HG02610 (cell line): ENCODE results near the gene ZNF831.

ENCODE experiments used
- ATAC-seq: cut with Tn5 transposase; IDR thresholded peaks from one replicate; pipeline ENCODE4 v1.9.1; 2021; ENCODE audit warnings: mild to moderate bottlenecking, moderate library complexity; ENCODE audit not compliant: unreplicated experiment

ZNF831 gene

GRCh38 chr20:59211208-59211765, 47.7 kb downstream of the ZNF831 start:
- no peak for ATAC-seq

DNA sequence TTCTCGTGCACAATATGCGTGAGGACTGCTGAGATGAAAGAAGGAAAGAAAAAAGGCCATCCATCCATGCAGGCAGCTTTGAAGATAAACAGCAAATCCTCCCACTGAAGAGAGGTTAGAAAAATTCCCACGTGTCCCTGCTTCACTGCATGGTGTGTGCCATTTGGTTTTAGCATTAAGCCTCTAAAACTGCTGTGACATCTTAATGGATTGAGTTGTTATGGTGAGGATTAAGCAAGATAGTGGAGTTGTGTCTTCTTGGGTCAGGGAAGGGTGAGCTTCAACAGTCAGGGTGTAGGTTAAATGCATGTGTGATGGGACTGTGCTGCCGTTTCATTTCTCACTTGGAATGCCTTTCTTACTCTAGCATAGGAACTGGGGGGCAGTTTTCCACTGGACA, 50.5 kb downstream of the ZNF831 start:
- ATAC-seq, result no peak

GRCh38 chr20:59214606-59215547, 51.3 kb downstream of the ZNF831 start:
- no peak for ATAC-seq

DNA sequence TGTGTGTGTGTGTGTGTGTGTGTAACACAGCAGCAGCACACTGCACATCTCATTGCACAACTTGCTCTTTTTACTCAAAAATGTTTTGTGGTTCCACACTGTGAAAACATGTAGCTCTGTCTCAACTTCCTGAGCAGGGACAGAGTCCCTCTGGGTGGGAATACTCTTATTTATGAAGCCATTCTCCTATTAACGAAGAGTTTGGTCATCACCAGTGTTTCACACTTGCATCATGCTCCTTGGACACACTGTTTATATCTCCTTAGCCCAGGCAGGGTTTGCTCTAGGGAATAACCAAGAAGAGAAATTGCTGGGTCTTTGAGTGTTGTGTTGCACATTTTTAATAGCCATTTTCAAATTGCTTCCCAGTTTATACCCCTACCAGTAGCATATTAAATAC, 53.6 kb downstream of the ZNF831 start:
- no peak for ATAC-seq

DNA sequence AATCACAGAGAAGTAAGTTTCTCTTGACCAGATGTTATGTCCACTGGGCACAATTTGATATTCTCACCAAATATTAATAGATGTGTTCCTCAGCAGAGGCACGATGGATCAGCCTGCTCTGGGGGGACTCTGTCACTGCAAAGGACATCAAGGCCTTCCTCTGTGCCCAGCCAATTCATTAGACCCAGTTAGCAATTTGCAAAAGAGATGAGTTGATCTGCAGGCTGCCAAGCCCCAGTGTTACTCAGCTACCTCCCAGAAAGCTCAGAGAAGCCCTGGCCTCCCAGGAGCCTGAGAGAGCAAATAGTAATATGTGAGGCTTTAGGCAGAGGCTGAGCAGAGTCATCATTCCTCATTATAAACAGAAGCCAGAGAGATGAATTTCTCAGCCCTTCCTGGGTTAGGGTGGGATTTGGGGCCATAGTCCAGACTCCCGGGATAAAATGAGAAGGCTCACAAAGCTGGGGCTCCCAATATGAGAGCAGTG, 54.2 kb downstream of the ZNF831 start:
- ATAC-seq, result no peak

DNA sequence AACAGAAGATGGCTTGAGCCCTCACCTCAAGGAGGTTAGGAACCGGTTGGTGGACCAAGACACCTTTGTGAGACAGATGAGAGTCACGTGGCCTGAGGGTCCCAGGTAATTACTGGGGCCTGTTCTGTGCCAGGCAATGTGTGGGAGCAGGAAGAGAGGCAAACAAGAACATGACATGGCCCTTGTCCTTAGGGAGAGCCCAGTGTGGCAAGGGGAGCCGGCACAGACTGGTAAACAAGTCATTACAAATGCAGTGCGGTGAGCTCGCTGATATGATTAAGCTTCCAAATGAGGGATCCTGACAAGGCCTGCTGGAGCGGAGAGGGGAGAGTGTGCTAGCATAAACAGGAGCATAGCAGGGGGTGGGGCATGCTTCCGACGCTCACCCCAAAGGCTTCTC, 55.6 kb downstream of the ZNF831 start:
- ATAC-seq, result no peak

DNA sequence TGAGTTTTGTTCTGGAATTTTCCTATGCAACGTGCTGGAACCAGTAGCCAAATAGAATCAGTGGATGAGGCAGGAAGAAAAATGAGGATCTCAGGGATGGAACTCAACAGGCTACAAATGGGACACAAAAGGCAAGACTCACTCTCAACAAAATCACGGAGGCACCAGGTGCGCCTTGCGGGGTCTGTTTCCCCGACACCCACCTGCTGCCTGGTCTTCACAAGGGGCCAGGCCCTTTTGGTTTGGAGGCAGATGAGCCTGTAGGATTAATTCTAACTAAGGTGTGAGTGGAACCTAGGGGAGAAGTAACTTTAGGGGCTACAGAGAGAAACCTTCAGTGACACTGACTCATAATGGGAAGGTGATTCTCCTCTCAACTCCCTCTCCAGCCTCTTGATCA, 56.5 kb downstream of the ZNF831 start:
- ATAC-seq, result no peak

DNA sequence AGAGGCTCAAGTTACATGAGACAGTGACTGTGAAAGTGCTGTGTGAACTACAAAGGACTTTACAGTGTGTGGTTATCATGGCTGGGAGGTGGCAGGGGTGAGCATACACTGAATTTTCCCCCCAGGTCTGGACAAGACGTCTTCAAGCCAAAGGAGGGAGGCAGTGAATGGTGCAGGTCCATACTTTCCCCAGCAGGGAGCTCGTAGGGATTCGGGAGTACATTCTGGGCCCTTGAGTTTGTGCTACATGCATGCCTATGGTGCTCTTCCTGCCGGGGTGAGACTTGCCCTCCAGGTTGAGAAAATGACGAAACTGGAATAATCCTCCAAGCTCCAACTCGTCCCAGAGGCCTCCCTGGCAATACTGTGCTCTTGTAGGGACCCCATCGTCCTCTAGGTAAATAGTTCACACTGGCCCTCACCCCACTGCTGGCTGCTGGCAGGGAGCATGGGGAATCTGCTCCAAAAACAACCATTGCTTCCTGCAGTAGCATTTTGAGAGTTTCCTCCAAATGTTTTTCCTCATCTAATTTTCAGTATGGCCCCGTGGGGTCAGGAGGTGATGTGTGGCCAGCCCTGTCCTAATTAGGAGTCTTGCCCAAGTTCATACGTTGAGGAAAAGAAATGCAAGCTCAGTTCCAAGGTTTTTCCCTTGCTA, 57.6 kb downstream of the ZNF831 start:
- no peak for ATAC-seq

- ATAC-seq, result no peak
Observed at GRCh38 chr20:59221707-59222252, 58.2 kb downstream of the ZNF831 start.

- peak; percentile 75 for ATAC-seq
Observed at GRCh38 chr20:59222253-59223181, 58.9 kb downstream of the ZNF831 start.

DNA sequence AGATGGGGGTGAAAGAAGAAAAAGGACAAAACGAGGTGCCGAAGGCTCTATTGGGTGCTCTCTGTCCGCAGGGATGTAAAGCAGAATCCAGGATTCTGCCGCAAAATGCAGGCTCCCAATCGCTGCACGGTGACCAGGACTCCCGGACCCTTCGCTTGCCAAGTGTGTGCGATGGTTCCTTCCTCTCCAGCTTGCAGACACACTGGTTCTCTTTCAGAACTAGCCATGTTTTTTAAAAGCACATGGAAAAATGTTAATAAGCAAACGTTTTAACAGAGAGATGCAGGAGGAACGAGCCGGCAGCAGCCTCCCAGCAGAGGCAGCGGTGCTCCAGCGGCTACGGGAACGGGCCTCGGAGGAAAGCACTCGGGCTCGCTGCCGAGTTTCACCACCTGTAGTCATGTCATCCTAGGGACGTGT, 59.6 kb downstream of the ZNF831 start:
- no peak for ATAC-seq

DNA sequence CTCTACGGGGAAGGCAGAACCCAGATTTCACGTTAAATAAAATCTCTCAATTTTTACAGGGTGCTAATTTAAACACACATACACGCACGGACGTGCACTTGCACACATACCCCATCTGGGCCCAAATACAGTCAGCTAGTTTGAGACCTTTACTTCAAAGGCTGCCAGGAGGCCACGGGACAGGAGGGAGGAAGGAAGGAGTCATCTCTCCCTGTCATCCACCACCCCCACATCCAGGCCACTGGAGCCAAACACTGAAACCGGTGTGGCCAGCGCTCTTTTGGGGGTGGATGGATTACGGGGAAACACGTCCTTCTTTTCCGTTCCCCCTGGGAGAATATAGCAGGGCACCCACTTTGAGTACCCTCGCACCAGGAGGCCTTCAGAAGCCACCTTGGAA, 60.1 kb downstream of the ZNF831 start:
- no peak for ATAC-seq

DNA sequence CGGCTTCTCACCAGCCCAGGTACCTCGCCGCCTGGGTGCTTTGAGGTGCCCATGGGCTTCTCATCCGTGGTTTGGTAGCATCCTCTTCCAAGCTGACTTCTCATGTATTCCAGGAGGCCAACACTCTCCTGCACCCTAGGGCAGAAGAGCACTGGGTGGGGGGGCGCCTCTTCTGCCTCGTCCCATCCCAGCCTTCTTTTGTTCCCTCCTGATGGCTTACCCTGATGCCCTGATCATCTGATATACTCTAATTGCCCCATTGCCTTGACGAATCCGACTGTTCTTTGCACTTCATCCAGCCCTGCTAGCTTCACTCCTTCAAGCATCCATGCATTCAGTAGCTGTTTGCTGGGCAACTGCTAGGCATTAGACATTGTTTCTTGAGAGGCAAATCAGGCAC, 60.6 kb downstream of the ZNF831 start:
- ATAC-seq, result no peak

GRCh38 chr20:59230385-59230784, 66.8 kb downstream of the ZNF831 start:
- ATAC-seq, result no peak

GRCh38 chr20:59231124-59231804, 67.6 kb downstream of the ZNF831 start:
- ATAC-seq, result no peak

GRCh38 chr20:59232618-59233017, 69.0 kb downstream of the ZNF831 start:
- ATAC-seq, result no peak

GRCh38 chr20:59235226-59235625, 71.6 kb downstream of the ZNF831 start:
- ATAC-seq, result no peak

DNA sequence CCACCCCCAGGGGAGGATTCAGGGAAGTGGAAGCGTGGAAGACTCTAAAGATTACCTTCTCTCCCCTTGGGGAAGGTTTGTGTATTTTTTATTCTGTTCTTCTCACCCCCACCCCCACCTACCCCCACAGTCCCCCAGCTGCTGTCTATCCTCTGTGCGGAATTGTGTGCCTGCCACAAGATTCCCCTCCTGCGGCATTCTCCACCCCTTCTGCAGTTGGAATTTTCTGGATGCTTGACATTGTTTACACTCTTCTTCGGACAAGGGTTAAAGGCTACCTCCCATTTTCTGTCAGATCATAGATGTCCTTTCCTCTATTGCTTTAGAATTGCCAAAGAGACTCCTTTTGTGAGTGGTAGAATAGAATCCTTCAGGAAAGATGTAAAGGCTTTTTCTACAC, 76.4 kb downstream of the ZNF831 start:
- ATAC-seq, result no peak

DNA sequence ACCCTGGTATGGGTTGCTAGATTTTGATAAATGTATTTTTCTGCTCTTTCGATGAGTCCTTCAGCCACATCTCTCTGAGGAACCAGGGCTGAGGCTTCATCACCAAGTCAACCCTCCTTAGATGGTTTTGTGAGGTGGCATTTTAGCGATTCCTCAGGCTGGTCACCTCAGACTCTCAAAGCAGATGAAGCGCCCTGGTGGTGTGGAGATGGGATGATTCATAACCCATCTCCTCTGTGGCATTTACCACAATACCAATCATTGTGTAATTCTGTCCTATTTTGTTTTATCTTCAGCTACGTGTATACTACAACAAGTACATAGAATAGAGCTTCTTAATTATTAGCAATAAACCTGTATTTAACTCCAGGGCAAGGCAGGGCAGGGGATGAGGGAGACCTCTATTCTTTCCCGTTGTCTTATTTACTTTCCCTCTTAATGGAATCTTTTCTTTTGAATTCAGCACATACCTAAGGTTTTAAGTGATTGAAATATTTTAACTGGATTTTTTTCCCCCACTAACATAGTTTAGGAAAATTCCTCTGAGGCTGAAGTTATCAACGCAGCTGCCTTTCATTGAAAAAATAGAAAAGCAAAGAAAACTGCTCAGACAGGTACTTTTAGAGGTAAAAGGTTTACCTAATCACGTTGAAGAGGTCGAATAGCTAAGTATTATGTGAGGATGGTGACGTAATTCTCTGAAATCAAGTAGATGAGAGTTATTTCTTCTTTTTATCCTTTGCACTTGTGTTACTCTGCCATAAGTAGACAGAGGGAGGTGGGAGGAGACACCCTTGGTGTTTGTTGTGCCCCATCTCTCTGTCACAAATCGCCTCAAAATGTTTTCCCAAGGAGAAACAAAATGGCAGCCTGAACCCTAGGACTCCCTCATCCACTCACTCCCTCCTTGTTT, 79.3 kb downstream of the ZNF831 start:
- no peak for ATAC-seq
